HG03520 (cell line): ENCODE measurements around the gene TBATA.
"Not testable (repeated sequence)": the region's sequence is repeated elsewhere in the genome, so short reads cannot be mapped to it uniquely, and the experiment has no call there.

ENCODE experiments used
- ATAC-seq: cut with Tn5 transposase; IDR thresholded peaks from one replicate; pipeline ENCODE4 v1.9.1; 2021; ENCODE audit warnings: mild to moderate bottlenecking, moderate library complexity; ENCODE audit not compliant: unreplicated experiment

TBATA gene

GRCh38 chr10:70779511-70780369, 5.4 kb downstream of the TBATA start:
- ATAC-seq = no peak

GRCh38 chr10:70779088-70779487, 6.1 kb downstream of the TBATA start:
- ATAC-seq = no peak

GRCh38 chr10:70778267-70778924, 6.8 kb downstream of the TBATA start:
- no peak for ATAC-seq

GRCh38 chr10:70777063-70777875, 7.9 kb downstream of the TBATA start:
- ATAC-seq = no peak

- no peak for ATAC-seq
Measured at GRCh38 chr10:70776455-70777005, 8.6 kb downstream of the TBATA start.

GRCh38 chr10:70775679-70776454, 9.3 kb downstream of the TBATA start:
- no peak for ATAC-seq

- no peak for ATAC-seq
Measured at GRCh38 chr10:70774810-70775678, 10.1 kb downstream of the TBATA start.

- ATAC-seq = no peak
Measured at GRCh38 chr10:70773965-70774809, 11.0 kb downstream of the TBATA start.

GRCh38 chr10:70773461-70773860, 11.7 kb downstream of the TBATA start:
- ATAC-seq = no peak

GRCh38 chr10:70772627-70773026, 12.6 kb downstream of the TBATA start:
- ATAC-seq = no peak

GRCh38 chr10:70771311-70772194, 13.6 kb downstream of the TBATA start:
- no peak for ATAC-seq

- ATAC-seq = not testable (repeated sequence)
Measured at GRCh38 chr10:70770516-70770915, 14.7 kb downstream of the TBATA start.

- ATAC-seq = no peak
Measured at GRCh38 chr10:70770001-70770400, 15.2 kb downstream of the TBATA start.

- ATAC-seq = no peak
Measured at GRCh38 chr10:70769121-70769520, 16.1 kb downstream of the TBATA start.

GRCh38 chr10:70768026-70768685, 17.0 kb downstream of the TBATA start:
- ATAC-seq = not testable (repeated sequence)

GRCh38 chr10:70765794-70766594, 19.2 kb downstream of the TBATA start:
- no peak for ATAC-seq
